Measurements from ENCODE around the gene RAB11B. TPM values are rescaled to one million over a fixed set of nuclear protein-coding genes. Genes with fewer than 3 reads are reported as not detected.

Gene RAB11B
- total and polyA plus RNA-seq, 2 of the 13 experiments (the other 11 are each of a cell fraction or from before 2014, with no cell fraction given): 6.0 to 28.4 TPM

DNA sequence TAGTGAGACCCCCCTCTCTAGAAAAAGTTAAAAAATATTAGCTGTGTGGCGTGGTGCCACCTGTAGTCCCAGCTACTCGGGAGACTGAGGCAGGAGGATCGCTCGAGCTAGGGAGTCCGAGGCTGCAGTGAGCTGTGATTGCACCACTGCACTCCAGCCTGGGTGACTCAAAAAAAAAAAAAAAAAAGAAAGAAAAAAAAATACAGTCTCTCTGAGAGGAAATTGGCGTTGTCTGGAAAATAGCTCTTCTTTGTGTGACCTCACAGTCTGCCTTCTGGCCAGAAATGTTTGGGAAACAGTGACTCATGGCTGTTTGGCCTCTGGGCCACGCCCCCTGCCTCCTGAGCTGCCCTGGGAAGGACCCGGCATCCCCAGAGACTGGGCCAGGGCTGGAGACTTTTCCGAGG lies 33.7 kb downstream of the RAB11B start (continued):
- TF ChIP-seq, protein P1, sequence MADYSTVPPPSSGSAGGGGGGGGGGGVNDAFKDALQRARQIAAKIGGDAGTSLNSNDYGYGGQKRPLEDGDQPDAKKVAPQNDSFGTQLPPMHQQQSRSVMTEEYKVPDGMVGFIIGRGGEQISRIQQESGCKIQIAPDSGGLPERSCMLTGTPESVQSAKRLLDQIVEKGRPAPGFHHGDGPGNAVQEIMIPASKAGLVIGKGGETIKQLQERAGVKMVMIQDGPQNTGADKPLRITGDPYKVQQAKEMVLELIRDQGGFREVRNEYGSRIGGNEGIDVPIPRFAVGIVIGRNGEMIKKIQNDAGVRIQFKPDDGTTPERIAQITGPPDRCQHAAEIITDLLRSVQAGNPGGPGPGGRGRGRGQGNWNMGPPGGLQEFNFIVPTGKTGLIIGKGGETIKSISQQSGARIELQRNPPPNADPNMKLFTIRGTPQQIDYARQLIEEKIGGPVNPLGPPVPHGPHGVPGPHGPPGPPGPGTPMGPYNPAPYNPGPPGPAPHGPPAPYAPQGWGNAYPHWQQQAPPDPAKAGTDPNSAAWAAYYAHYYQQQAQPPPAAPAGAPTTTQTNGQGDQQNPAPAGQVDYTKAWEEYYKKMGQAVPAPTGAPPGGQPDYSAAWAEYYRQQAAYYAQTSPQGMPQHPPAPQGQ (CRISPR knock-in tag; IDR thresholded peaks at IDR 0.05; ENCODE audit: borderline replicate concordance): no peak
- TF ChIP-seq ZNF709 (CRISPR knock-in tag; IDR thresholded peaks at IDR 0.05): no peak
- no peak for TF ChIP-seq POLR2AphosphoS2 (IDR thresholded peaks at IDR 0.05; ENCODE audit: low read depth, low read length)
- TF ChIP-seq ZBTB3 (CRISPR knock-in tag; IDR thresholded peaks at IDR 0.05; ENCODE audit: borderline replicate concordance, low read depth): peak; percentile 89
- TF ChIP-seq ZNF501 (CRISPR knock-in tag; IDR thresholded peaks at IDR 0.05): no peak
- TF ChIP-seq ZNF564 (CRISPR knock-in tag; IDR thresholded peaks at IDR 0.05): no peak
- no peak for TF ChIP-seq ONECUT2 (CRISPR knock-in tag; IDR thresholded peaks at IDR 0.05)
- TF ChIP-seq SNAPC2 (CRISPR knock-in tag; IDR thresholded peaks at IDR 0.05): no peak
- no peak for TF ChIP-seq ZIK1 (CRISPR knock-in tag; IDR thresholded peaks at IDR 0.05; ENCODE audit: borderline replicate concordance, low read depth)
- TF ChIP-seq ATF7-NPFF (CRISPR knock-in tag; IDR thresholded peaks at IDR 0.05; ENCODE audit: low read depth): no peak
- TF ChIP-seq, protein P2, sequence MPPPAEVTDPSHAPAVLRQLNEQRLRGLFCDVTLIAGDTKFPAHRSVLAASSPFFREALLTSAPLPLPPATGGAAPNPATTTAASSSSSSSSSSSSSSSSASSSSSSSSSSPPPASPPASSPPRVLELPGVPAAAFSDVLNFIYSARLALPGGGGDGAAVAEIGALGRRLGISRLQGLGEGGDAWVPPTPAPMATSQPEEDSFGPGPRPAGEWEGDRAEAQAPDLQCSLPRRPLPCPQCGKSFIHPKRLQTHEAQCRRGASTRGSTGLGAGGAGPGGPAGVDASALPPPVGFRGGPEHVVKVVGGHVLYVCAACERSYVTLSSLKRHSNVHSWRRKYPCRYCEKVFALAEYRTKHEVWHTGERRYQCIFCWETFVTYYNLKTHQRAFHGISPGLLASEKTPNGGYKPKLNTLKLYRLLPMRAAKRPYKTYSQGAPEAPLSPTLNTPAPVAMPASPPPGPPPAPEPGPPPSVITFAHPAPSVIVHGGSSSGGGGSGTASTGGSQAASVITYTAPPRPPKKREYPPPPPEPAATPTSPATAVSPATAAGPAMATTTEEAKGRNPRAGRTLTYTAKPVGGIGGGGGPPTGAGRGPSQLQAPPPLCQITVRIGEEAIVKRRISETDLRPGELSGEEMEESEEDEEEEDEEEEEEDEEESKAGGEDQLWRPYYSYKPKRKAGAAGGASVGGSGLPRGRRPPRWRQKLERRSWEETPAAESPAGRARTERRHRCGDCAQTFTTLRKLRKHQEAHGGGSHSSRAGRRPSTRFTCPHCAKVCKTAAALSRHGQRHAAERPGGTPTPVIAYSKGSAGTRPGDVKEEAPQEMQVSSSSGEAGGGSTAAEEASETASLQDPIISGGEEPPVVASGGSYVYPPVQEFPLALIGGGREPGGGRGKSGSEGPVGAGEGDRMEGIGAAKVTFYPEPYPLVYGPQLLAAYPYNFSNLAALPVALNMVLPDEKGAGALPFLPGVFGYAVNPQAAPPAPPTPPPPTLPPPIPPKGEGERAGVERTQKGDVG (CRISPR knock-in tag; IDR thresholded peaks at IDR 0.05; ENCODE audit: borderline replicate concordance): no peak
- TF ChIP-seq YEATS2 (CRISPR knock-in tag; IDR thresholded peaks at IDR 0.05; ENCODE audit: borderline replicate concordance): no peak
- peak; percentile 42; the same call in 1 of the 2 replicates for TF ChIP-seq CEBPB (IDR thresholded peaks at IDR 0.05; ENCODE audit: borderline replicate concordance, low read depth, low read length)
- TF ChIP-seq, protein P3, sequence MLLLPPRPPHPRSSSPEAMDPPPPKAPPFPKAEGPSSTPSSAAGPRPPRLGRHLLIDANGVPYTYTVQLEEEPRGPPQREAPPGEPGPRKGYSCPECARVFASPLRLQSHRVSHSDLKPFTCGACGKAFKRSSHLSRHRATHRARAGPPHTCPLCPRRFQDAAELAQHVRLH (CRISPR knock-in tag; IDR thresholded peaks at IDR 0.05; ENCODE audit: borderline replicate concordance, low read depth): no peak
- no peak for TF ChIP-seq ZSCAN30 (CRISPR knock-in tag; IDR thresholded peaks at IDR 0.05)
- no peak for TF ChIP-seq ZNF296 (CRISPR knock-in tag; conservative IDR thresholded peaks at IDR 0.05)
- TF ChIP-seq SP5 (CRISPR knock-in tag; IDR thresholded peaks at IDR 0.05; ENCODE audit: borderline replicate concordance, low read depth): peak; percentile 94
- no peak for TF ChIP-seq MIER3 (CRISPR knock-in tag; IDR thresholded peaks at IDR 0.05; ENCODE audit: borderline replicate concordance)
- no peak for TF ChIP-seq KLF16 (CRISPR knock-in tag; IDR thresholded peaks at IDR 0.05)
- TF ChIP-seq, protein P4, sequence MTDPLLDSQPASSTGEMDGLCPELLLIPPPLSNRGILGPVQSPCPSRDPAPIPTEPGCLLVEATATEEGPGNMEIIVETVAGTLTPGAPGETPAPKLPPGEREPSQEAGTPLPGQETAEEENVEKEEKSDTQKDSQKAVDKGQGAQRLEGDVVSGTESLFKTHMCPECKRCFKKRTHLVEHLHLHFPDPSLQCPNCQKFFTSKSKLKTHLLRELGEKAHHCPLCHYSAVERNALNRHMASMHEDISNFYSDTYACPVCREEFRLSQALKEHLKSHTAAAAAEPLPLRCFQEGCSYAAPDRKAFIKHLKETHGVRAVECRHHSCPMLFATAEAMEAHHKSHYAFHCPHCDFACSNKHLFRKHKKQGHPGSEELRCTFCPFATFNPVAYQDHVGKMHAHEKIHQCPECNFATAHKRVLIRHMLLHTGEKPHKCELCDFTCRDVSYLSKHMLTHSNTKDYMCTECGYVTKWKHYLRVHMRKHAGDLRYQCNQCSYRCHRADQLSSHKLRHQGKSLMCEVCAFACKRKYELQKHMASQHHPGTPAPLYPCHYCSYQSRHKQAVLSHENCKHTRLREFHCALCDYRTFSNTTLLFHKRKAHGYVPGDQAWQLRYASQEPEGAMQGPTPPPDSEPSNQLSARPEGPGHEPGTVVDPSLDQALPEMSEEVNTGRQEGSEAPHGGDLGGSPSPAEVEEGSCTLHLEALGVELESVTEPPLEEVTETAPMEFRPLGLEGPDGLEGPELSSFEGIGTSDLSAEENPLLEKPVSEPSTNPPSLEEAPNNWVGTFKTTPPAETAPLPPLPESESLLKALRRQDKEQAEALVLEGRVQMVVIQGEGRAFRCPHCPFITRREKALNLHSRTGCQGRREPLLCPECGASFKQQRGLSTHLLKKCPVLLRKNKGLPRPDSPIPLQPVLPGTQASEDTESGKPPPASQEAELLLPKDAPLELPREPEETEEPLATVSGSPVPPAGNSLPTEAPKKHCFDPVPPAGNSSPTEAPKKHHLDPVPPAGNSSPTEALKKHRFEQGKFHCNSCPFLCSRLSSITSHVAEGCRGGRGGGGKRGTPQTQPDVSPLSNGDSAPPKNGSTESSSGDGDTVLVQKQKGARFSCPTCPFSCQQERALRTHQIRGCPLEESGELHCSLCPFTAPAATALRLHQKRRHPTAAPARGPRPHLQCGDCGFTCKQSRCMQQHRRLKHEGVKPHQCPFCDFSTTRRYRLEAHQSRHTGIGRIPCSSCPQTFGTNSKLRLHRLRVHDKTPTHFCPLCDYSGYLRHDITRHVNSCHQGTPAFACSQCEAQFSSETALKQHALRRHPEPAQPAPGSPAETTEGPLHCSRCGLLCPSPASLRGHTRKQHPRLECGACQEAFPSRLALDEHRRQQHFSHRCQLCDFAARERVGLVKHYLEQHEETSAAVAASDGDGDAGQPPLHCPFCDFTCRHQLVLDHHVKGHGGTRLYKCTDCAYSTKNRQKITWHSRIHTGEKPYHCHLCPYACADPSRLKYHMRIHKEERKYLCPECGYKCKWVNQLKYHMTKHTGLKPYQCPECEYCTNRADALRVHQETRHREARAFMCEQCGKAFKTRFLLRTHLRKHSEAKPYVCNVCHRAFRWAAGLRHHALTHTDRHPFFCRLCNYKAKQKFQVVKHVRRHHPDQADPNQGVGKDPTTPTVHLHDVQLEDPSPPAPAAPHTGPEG (CRISPR knock-in tag; IDR thresholded peaks at IDR 0.05): no peak
